Kidney capillary endothelial cell (primary cell): Measurements from ENCODE around the gene FTCD.
"Not testable (repeated sequence)": the region's sequence is repeated elsewhere in the genome, so short reads cannot be mapped to it uniquely, and the experiment has no call there.

Experiments
- DNase-seq: peaks from one replicate; pipeline ENCODE4 v3.0.0-alpha.2; 2018; ENCODE audit warnings: low spot score

The FTCD gene

GRCh38 chr21:46140352-46141003, 14.9 kb downstream of the FTCD start:
- not testable (repeated sequence) for DNase-seq

GRCh38 chr21:46139686-46140085, 15.7 kb downstream of the FTCD start:
- no peak for DNase-seq

- DNase-seq: no peak
These were observed 16.9 kb downstream of the FTCD start for GRCh38 chr21:46138383-46138970.

- no peak for DNase-seq
These were observed 17.5 kb downstream of the FTCD start for GRCh38 chr21:46137908-46138307.

- no peak for DNase-seq
These were observed 18.5 kb downstream of the FTCD start for GRCh38 chr21:46136739-46137349.

GRCh38 chr21:46135782-46136395, 19.5 kb downstream of the FTCD start:
- no peak for DNase-seq

- DNase-seq: no peak
These were observed 23.3 kb downstream of the FTCD start for GRCh38 chr21:46131838-46132651.

GRCh38 chr21:46131588-46131837, 23.9 kb downstream of the FTCD start:
- DNase-seq: no peak

- no peak for DNase-seq
These were observed 24.4 kb downstream of the FTCD start for GRCh38 chr21:46130831-46131587.

- DNase-seq: no peak
These were observed 25.3 kb downstream of the FTCD start for GRCh38 chr21:46129846-46130651.

GRCh38 chr21:46128933-46129571, 26.3 kb downstream of the FTCD start:
- no peak for DNase-seq

GRCh38 chr21:46128106-46128932, 27.1 kb downstream of the FTCD start:
- DNase-seq: no peak

GRCh38 chr21:46127239-46128105, 27.9 kb downstream of the FTCD start:
- DNase-seq: no peak

GRCh38 chr21:46126309-46127238, 28.8 kb downstream of the FTCD start:
- no peak for DNase-seq

- no peak for DNase-seq
These were observed 29.5 kb downstream of the FTCD start for GRCh38 chr21:46125846-46126301.

- DNase-seq: no peak
These were observed 30.2 kb downstream of the FTCD start for GRCh38 chr21:46124926-46125845.
